Activated B cell treated with CpG ODN at 0.5 μM for 24 hours (primary cell): ENCODE data around the gene VNN1. TPM values are rescaled to one million over a fixed set of nuclear protein-coding genes. Genes with fewer than 3 reads are reported as not detected.

Experiments used
- ATAC-seq: fragments of 200-7000 bp; cut with Tn5 transposase; one replicate; pipeline ENCODE4 v1.10.0; 2021; ENCODE audit warnings: low read depth, mild to moderate bottlenecking, moderate library complexity
- CTCF ChIA-PET: fragments of 350-600 bp; sonication (Branson Sonifier 250); formaldehyde crosslinking; loops from one replicate; lab custom pipeline; 2021; ENCODE audit warnings: antibody characterized with exemption; lab: Charles Lee
- POLR2A ChIA-PET: fragments of 350-600 bp; sonication (Branson Sonifier 250); formaldehyde crosslinking; loops from one replicate; lab custom pipeline; 2021; ENCODE audit warnings: antibody characterized with exemption; lab: Charles Lee
- DNase-seq: peaks from one replicate; pipeline ENCODE4 v3.0.0; 2022
- H3K27ac Mint-ChIP-seq: one replicate; pipeline ENCODE4 v1.8.0; 2020; ENCODE audit warnings: mixed read lengths
- H3K27me3 Mint-ChIP-seq: one replicate; pipeline ENCODE4 v1.8.0; 2021; ENCODE audit warnings: mixed read lengths
- H3K36me3 Mint-ChIP-seq: one replicate; pipeline ENCODE4 v1.8.0; 2021; ENCODE audit warnings: low read depth, mixed read lengths
- H3K4me1 Mint-ChIP-seq: one replicate; pipeline ENCODE4 v1.8.0; 2021; ENCODE audit warnings: mixed read lengths
- H3K4me3 Mint-ChIP-seq: one replicate; pipeline ENCODE4 v1.8.0; 2020; ENCODE audit warnings: mild to moderate bottlenecking, mixed read lengths
- H3K9me3 Mint-ChIP-seq: one replicate; pipeline ENCODE4 v1.8.0; 2020; ENCODE audit warnings: mixed read lengths
- CTCF ChIP-seq: fragments of 200-600 bp; IDR thresholded peaks from one replicate; pipeline ENCODE4 v1.8.0; 2022; ENCODE audit warnings: antibody characterized with exemption, mild to moderate bottlenecking
- intact Hi-C: fragments of 100-400 bp; cut with micrococcal nuclease; formaldehyde crosslinking; loops from one replicate; pipeline ENCODE4 v1.15.1; 2024
- total RNA-seq: library from RNA; stranded (reverse); gene quantifications from 2 replicates; pipeline ENCODE4 v1.2.3, GENCODE V29; 2022

VNN1 gene
- total RNA-seq, 1 donor from 2014 or later, result 0.07 TPM

GRCh38 chr6:132703936-132704335, 9.9 kb downstream of the VNN1 start:
- ATAC-seq (no peak), DNase-seq (no peak)
- ChIA-PET POLR2A (no interaction called here), CTCF (interaction anchor here (1.0 kb wide), 1 partner anchor 14 kb away, joined by 4 read pairs; no protein-coding TSS in a partner anchor)
- no peak overlapping the region for H3K4me3 Mint-ChIP-seq
- H3K4me1 Mint-ChIP-seq, result peaks cover 5% of the 10 kb centered on the region
- no peaks in the 10 kb centered on the region for H3K36me3 Mint-ChIP-seq
- peaks cover 23% of the 10 kb centered on the region for H3K9me3 Mint-ChIP-seq
- intact Hi-C loops, result no loop called here
- H3K27ac Mint-ChIP-seq, result no peak overlapping the region
- H3K27me3 Mint-ChIP-seq, result peaks cover 4% of the 10 kb centered on the region
- no peak for TF ChIP-seq CTCF

GRCh38 chr6:132698608-132699007, 15.2 kb downstream of the VNN1 start:
- Mint-ChIP-seq H3K27ac (no peak overlapping the region), H3K4me3 (no peak overlapping the region), H3K27me3 (peaks cover 3% of the 10 kb centered on the region), H3K4me1 (no peaks in the 10 kb centered on the region), H3K9me3 (peaks cover 16% of the 10 kb centered on the region), H3K36me3 (peaks cover 9% of the 10 kb centered on the region)
- ATAC-seq (no peak), DNase-seq (no peak)
- no peak for TF ChIP-seq CTCF
- intact Hi-C loops, result no loop called here
- ChIA-PET CTCF (no interaction called here), POLR2A (no interaction called here)

- H3K27me3 Mint-ChIP-seq, result no peaks in the 10 kb centered on the region
- peaks cover 9% of the 10 kb centered on the region for H3K36me3 Mint-ChIP-seq
- no peak for DNase-seq
- intact Hi-C loops, result no loop called here
- ChIA-PET POLR2A (interaction anchor here (0.7 kb wide), 1 partner anchor 152 kb away, joined by 3 read pairs; no protein-coding TSS in a partner anchor), CTCF (interaction anchor here (1.1 kb wide), 1 partner anchor 440 kb away, joined by 3 read pairs; no protein-coding TSS in a partner anchor)
- H3K9me3 Mint-ChIP-seq, result peaks cover 13% of the 10 kb centered on the region
- H3K4me3 Mint-ChIP-seq, result no peak overlapping the region
- TF ChIP-seq CTCF, result no peak
- ATAC-seq, result no peak
- no peak overlapping the region for H3K27ac Mint-ChIP-seq
- H3K4me1 Mint-ChIP-seq, result no peaks in the 10 kb centered on the region
Observed at GRCh38 chr6:132695773-132696172, 18.1 kb downstream of the VNN1 start.

- no peaks in the 10 kb centered on the region for H3K27me3 Mint-ChIP-seq
Observed at GRCh38 chr6:132693478-132693877, 20.4 kb downstream of the VNN1 start.

GRCh38 chr6:132690678-132691077, 23.2 kb downstream of the VNN1 start:
- H3K27ac Mint-ChIP-seq, result no peak overlapping the region
- peaks cover under 1% of the 10 kb centered on the region for H3K36me3 Mint-ChIP-seq
- intact Hi-C loops, result no loop called here
- peaks cover 14% of the 10 kb centered on the region for H3K27me3 Mint-ChIP-seq
- H3K4me1 Mint-ChIP-seq, result no peaks in the 10 kb centered on the region
- no peak overlapping the region for H3K4me3 Mint-ChIP-seq
- H3K9me3 Mint-ChIP-seq, result peaks cover 4% of the 10 kb centered on the region
- no peak for ATAC-seq
- ChIA-PET POLR2A (no interaction called here), CTCF (interaction anchor here (1.2 kb wide), 1 partner anchor 13 kb away, joined by 4 read pairs; no protein-coding TSS in a partner anchor)
- no peak for TF ChIP-seq CTCF
- no peak for DNase-seq

More at GRCh38 chr6:132693478-132693877, 20.4 kb downstream of the VNN1 start:
- ATAC-seq, result no peak
- intact Hi-C loops, result no loop called here
- H3K4me3 Mint-ChIP-seq, result no peak overlapping the region
- H3K27ac Mint-ChIP-seq, result no peak overlapping the region
- TF ChIP-seq CTCF, result no peak
- ChIA-PET CTCF (no interaction called here), POLR2A (no interaction called here)
- no peaks in the 10 kb centered on the region for H3K4me1 Mint-ChIP-seq
- no peak for DNase-seq
- H3K36me3 Mint-ChIP-seq, result peaks cover 9% of the 10 kb centered on the region
- peaks cover 13% of the 10 kb centered on the region for H3K9me3 Mint-ChIP-seq
